ENCODE results near the gene FAM219B.
A peak's percentile ranks its signal among the peaks of the same experiment; 100 is the strongest.

GRCh38 chr15:74950078-74950908 is 43.6 kb upstream of the FAM219B start:
- peak; percentile 92 to 99 (median 98) for TF ChIP-seq CTCF (IDR thresholded peaks at IDR 0.05)
- TF ChIP-seq POLR2A (IDR thresholded peaks at IDR 0.05): no peak
